ENCODE data around the gene FABP3.

DNA sequence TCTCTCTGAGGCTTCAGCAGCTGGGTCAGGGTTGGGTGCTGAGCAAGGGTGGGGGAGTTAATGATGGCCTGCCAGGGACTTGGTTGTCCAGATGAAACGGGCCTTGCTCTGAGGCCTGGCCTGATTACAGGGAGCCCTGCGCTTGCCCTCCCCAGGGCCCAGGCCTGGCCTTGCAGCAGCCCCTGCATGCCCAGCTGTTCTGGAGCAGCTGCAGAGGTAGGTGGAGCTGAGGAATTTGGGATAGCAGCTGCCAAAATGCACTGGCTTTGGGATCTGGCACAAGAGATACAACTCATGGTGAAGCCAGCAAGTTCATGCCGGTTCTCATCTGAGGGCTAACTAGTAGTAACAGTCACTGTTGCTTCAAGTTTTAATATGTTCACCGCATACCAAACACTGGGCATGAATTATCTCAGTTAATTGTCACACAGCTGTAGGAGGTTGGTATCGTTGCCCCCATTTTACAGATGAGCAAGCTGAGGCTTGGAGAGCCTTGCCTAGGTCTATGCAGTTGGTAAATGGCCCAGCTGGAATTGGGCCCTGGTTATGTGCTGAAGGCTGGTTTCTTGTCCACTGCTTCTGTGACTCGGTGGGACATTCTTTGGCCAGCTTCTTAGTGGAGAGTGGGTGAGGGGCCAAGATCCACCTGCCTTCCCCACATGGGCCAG is 32.8 kb upstream of the FABP3 start:
- TF ChIP-seq, protein P1, sequence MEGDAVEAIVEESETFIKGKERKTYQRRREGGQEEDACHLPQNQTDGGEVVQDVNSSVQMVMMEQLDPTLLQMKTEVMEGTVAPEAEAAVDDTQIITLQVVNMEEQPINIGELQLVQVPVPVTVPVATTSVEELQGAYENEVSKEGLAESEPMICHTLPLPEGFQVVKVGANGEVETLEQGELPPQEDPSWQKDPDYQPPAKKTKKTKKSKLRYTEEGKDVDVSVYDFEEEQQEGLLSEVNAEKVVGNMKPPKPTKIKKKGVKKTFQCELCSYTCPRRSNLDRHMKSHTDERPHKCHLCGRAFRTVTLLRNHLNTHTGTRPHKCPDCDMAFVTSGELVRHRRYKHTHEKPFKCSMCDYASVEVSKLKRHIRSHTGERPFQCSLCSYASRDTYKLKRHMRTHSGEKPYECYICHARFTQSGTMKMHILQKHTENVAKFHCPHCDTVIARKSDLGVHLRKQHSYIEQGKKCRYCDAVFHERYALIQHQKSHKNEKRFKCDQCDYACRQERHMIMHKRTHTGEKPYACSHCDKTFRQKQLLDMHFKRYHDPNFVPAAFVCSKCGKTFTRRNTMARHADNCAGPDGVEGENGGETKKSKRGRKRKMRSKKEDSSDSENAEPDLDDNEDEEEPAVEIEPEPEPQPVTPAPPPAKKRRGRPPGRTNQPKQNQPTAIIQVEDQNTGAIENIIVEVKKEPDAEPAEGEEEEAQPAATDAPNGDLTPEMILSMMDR (IDR thresholded peaks at IDR 0.05) = no peak
- TF ChIP-seq POLR2A (IDR thresholded peaks at IDR 0.05) = no peak

All from lower leg skin (tissue), 3 donors.